Ovary (tissue), 9 donors: ENCODE results near the gene DPP4. TPM values are rescaled to one million over a fixed set of nuclear protein-coding genes. Genes with fewer than 3 reads are reported as not detected.

ENCODE experiments used
- DNase-seq, 5 donors: peaks; one replicate each; pipeline ENCODE4 v3.0.0-alpha.2; 2019 to 2020
- H3K27ac ChIP-seq, 2 donors: fragments of 200-600 bp; one replicate each; pipeline versions ENCODE4 v1.5.1 to v1.8.0; 2019 to 2022
- H3K27me3 ChIP-seq: fragments of 200-600 bp; one replicate; pipeline ENCODE4 v1.8.0; 2022
- H3K36me3 ChIP-seq: fragments of 200-600 bp; sonication (generic); one replicate; pipeline ENCODE4 v1.5.1; 2019
- H3K4me1 ChIP-seq: one replicate; pipeline ENCODE4 v1.8.1; 2013; ENCODE audit warnings: mild to moderate bottlenecking, moderate library complexity; ENCODE audit not compliant: insufficient read depth
- H3K4me3 ChIP-seq: fragments of 200-600 bp; sonication (generic); one replicate; pipeline ENCODE4 v1.5.1; 2017
- H3K9me3 ChIP-seq, 2 donors: fragments of 200-600 bp in 1 of 2; sonication (generic) in 1 of 2; one replicate each; pipeline versions ENCODE4 v1.5.1 to v1.8.1; 2013 to 2019; ENCODE audit warnings: mild to moderate bottlenecking in 1 of 2, moderate library complexity in 1 of 2
- EP300 ChIP-seq: sonication (generic); formaldehyde crosslinking; IDR thresholded peaks from one replicate; pipeline ENCODE4 v1.6.1; 2017; ENCODE audit warnings: antibody characterized with exemption
- POLR2A ChIP-seq: fragments of 450-650 bp; IDR thresholded peaks from one replicate; pipeline ENCODE4 v1.6.1; 2017; ENCODE audit warnings: antibody characterized with exemption, mild to moderate bottlenecking, moderate library complexity
- WGBS, 3 donors: extraction: QIAGEN DNeasy Blood & Tissue Kit in 1 of 3; methylation state at CpG; one replicate each; pipeline versions ENCODE4 v1.1.5 to v1.1.7; 2013 to 2017; 5-methylcytosine and 5-hydroxymethylcytosine counted together
- intact Hi-C, 4 donors: fragments of 100-400 bp; cut with DNase I; formaldehyde crosslinking; loops; one replicate each; pipeline versions ENCODE4 v1.11.0 to v1.15.1; 2022 to 2023
- polyA plus RNA-seq, 2 donors: library from polyadenylated mRNA; stranded (reverse); fragments of 200-250 nt in 1 of 2; fragments of 350-450 nt in 1 of 2; fragmentation: Illumina TruSeq in 1 of 2; extraction: RNeasy Lipid Tissue Mini Kit (QIAGEN cat#74804) in 1 of 2; gene quantifications; one replicate each; pipeline ENCODE4 v1.2.3, GENCODE V29; 2013 to 2014
- total RNA-seq, 7 donors: library from RNA; depleted of rRNA in 2 of 7; stranded (reverse); fragments of >200 nt in 2 of 7; fragmentation: NEBNext Ultra II Directional in 3 of 7; extraction: Animal tissue kit (Norgen Biotek cat#: 25700) in 3 of 7; gene quantifications; one replicate each; pipeline versions ENCODE4 v1.1.0 to v1.2.4, GENCODE V29; 2016 to 2023
- TF ChIP-seq, protein P1 (sequence below), 3 donors: fragments of 450-650 bp in 2 of 3; fragments of 200-600 bp in 1 of 3; IDR thresholded peaks; one replicate each; pipeline versions ENCODE4 v1.5.1 to v1.8.0; 2016 to 2022; ENCODE audit warnings: antibody characterized with exemption in 3 of 3, mild to moderate bottlenecking in 1 of 3
- donor health status: DM: no; HTN: no; CAD: no; lungs with moderate emphysema.
- donor health status: DM: no; HTN: no; CAD: no.
- donor health status: Bipolar disorder and iron deficiency.
- donor health status: DM: yes; HTN: yes; CAD: no.
- donor health status: DM: no; HTN: no; CAD: no.
- donor health status: DM: yes; HTN: yes; CAD: no.

DPP4 gene
- total and polyA plus RNA-seq, 9 donors = 0.71 to 46.6 (median 3.7) TPM

DNA sequence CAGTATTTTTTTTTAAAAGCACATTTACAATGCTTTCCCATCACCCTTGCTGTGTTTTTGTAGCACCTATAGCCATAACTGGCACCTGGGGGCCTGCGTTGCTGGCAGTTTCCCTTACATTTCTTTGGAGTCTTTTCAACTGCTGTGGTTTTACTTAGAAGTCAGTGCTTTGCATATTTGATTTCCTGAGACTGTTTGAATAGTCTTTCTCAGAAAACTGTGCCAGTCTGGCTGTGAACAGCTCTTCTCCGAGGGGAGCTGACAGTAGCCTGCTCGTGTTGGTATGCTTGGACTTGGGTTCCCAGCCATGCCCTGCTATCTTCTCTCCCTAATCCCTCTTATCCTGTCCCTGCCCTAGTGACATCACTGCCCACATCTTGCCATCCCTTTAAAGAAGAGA is 81.5 kb downstream of the DPP4 start:
- Histone ChIP-seq H3K27me3 (no peaks in the 10 kb centered on the region), H3K36me3 (no peaks in the 10 kb centered on the region), H3K4me3 (no peak overlapping the region), H3K27ac (no peak overlapping the region), H3K9me3 (no peaks in the 10 kb centered on the region), H3K4me1 (no peaks in the 10 kb centered on the region)
- no peak for DNase-seq
- TF ChIP-seq EP300 (no peak), POLR2A (no peak)
- TF ChIP-seq, protein P1, sequence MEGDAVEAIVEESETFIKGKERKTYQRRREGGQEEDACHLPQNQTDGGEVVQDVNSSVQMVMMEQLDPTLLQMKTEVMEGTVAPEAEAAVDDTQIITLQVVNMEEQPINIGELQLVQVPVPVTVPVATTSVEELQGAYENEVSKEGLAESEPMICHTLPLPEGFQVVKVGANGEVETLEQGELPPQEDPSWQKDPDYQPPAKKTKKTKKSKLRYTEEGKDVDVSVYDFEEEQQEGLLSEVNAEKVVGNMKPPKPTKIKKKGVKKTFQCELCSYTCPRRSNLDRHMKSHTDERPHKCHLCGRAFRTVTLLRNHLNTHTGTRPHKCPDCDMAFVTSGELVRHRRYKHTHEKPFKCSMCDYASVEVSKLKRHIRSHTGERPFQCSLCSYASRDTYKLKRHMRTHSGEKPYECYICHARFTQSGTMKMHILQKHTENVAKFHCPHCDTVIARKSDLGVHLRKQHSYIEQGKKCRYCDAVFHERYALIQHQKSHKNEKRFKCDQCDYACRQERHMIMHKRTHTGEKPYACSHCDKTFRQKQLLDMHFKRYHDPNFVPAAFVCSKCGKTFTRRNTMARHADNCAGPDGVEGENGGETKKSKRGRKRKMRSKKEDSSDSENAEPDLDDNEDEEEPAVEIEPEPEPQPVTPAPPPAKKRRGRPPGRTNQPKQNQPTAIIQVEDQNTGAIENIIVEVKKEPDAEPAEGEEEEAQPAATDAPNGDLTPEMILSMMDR (IDR thresholded peaks at IDR 0.05) = no peak
- WGBS, 3 donors = 65 to 70% (median 65%) methylated on average over 3 of the region's 3 CpGs
- intact Hi-C loops = no loop called here

DNA sequence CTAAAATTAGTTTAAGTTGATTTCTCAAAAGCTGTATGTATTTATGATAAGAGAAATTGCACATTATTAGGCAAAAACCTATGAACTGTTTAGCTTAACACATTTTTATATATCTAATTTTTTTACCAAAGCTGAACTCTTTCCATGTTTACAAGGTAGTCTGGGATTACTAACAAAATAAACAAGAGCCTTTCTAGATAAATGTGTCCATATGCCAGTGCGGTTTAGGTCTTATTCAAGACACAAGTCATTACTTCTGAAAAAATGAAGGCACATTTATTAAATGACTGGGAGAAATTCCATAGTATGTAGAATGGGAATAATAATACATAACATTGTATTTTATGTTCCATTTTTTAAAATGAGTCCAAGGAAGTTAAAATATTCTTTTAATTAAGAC is 82.0 kb downstream of the DPP4 start:
- WGBS, 3 donors = 84 to 91% (median 88%) methylated on average over 1 of the region's 1 CpG
- intact Hi-C loops = no loop called here

DNA sequence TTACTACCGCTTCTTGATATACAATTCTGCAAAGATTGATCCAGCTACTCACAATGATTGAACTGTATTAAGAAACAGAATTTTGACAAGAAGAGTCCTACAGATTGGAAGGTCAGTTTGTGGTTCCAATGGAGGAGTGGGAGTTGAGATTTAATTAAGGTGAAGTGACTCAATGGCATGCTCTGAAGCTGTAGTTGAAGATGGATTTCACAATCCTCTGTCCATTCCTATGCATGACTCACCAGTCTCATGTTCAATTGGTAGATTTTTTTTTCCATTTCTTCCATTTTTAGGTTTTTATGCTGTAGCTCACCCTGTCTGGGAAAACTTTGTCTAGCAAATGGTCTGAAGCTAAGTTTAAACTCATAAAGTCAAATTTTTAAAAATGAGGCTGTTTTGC is 83.3 kb downstream of the DPP4 start:
- WGBS, 3 donors = 91 to 100% (median 97%) methylated on average over 1 of the region's 1 CpG
- no peaks in the 10 kb centered on the region for H3K4me1 ChIP-seq
- intact Hi-C loops = no loop called here

More for the DNA sequence above, 82.0 kb downstream of the DPP4 start:
- TF ChIP-seq EP300 = no peak
- TF ChIP-seq, protein P1 (IDR thresholded peaks at IDR 0.05) = no peak
- no peak for TF ChIP-seq POLR2A
- DNase-seq = no peak
- H3K4me1 ChIP-seq = no peaks in the 10 kb centered on the region
- no peak overlapping the region for H3K4me3 ChIP-seq
- H3K36me3 ChIP-seq = no peaks in the 10 kb centered on the region
- no peaks in the 10 kb centered on the region for H3K27me3 ChIP-seq
- no peaks in the 10 kb centered on the region for H3K9me3 ChIP-seq
- no peak overlapping the region for H3K27ac ChIP-seq

DNA sequence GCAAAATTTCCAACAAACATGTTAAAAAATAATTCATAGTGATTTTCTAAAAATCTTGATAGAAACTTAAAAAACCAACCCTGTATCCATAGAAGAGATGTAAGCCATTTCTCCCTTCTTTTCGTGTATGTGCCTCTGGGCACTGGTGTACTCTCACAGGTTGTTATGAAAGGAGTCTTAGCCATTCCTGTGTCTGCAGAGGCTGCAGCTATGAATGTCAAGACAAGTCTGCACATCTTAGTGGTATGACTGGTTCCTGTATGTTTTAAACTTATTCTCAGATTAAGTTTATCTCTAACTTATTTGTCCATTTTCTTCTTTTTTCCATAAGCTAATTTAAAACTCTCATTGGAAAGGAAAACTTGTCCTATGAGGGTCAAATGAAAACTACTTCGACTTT is 84.0 kb downstream of the DPP4 start:
- intact Hi-C loops = no loop called here
- Histone ChIP-seq H3K27ac (no peak overlapping the region), H3K9me3 (no peaks in the 10 kb centered on the region), H3K36me3 (no peaks in the 10 kb centered on the region), H3K4me1 (no peaks in the 10 kb centered on the region), H3K27me3 (no peaks in the 10 kb centered on the region), H3K4me3 (no peak overlapping the region)
- TF ChIP-seq, protein P1 (IDR thresholded peaks at IDR 0.05) = no peak
- no peak for TF ChIP-seq EP300
- TF ChIP-seq POLR2A = no peak
- WGBS, 3 donors = 77 to 92% (median 84%) methylated on average over 2 of the region's 2 CpGs
- no peak for DNase-seq

More for the DNA sequence above, 83.3 kb downstream of the DPP4 start:
- Histone ChIP-seq H3K27me3 (no peaks in the 10 kb centered on the region), H3K36me3 (no peaks in the 10 kb centered on the region), H3K27ac (no peak overlapping the region), H3K4me3 (no peak overlapping the region), H3K9me3 (no peaks in the 10 kb centered on the region)
- no peak for DNase-seq
- TF ChIP-seq, protein P1 (IDR thresholded peaks at IDR 0.05) = no peak
- TF ChIP-seq POLR2A (no peak), EP300 (no peak)
